ENCODE measurements around the gene SP100. TPM values are rescaled to one million over a fixed set of nuclear protein-coding genes. Genes with fewer than 3 reads are reported as not detected.

SP100 gene
- polyA plus RNA-seq, 1 donor (not counting 4 experiments of a cell fraction or from before 2014, with no cell fraction given): 136 TPM

DNA sequence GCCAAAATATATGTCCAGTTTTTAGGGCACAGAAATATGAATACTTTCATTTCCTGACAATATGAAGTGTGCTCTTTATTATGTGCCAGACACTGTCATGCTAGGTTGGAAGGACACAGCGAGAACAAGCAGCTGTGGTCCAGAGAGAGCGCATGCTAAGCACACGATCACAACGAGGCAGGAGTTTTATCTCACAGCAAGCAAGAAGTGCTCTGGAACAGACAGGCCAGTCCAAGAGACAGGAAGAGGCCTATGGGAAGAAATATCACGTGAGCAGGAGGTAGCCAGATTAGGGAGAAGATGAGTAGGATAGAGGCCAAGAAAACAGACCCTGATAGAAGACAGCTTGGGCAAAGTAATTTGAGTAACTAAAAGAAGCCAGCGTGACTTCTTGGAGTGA lies 161.1 kb downstream of the SP100 start:
- Histone ChIP-seq H3K9ac (ENCODE audit: control insufficient read depth, extremely low read depth, insufficient read depth, low read length) (no peak overlapping the region), H3K9me3 (ENCODE audit: control insufficient read depth, low read depth, low read length) (no peaks in the 10 kb centered on the region), H3K4me3 (ENCODE audit: control insufficient read depth in 2 of 3, extremely low read depth in 1 of 3, insufficient read depth in 2 of 3, low read depth in 1 of 3, low read length in 3 of 3) (no peak overlapping the region), H3K27me3 (ENCODE audit: control insufficient read depth, extremely low read depth, insufficient read depth, low read length) (peaks cover 4% of the 10 kb centered on the region), H3K4me1 (ENCODE audit: control insufficient read depth, extremely low read depth, insufficient read depth, low read length) (no peaks in the 10 kb centered on the region), H4K20me1 (ENCODE audit: control insufficient read depth, extremely low read depth, insufficient read depth, low read length) (no peaks in the 10 kb centered on the region), H3K9me1 (ENCODE audit: control insufficient read depth, extremely low read depth, insufficient read depth, low read length) (no peaks in the 10 kb centered on the region), H3K79me2 (ENCODE audit: control insufficient read depth, insufficient read depth, low read length) (no peaks in the 10 kb centered on the region), H2AFZ (ENCODE audit: control insufficient read depth, low read length) (no peak overlapping the region), H3K36me3 (ENCODE audit: control insufficient read depth in 2 of 2, extremely low read depth in 1 of 2, insufficient read depth in 2 of 2, low read length in 2 of 2) (no peaks in the 10 kb centered on the region), H3K4me2 (ENCODE audit: control insufficient read depth, extremely low read depth, insufficient read depth, low read depth, low read length) (no peak overlapping the region), H3K27ac (ENCODE audit: control insufficient read depth, insufficient read depth, low read length) (no peak overlapping the region)
- dilution Hi-C loops (cut with MboI; ENCODE audit: extremely low pct_ligation_motif_present, low sequenced_read_pairs): no loop called here
- no peak for DNase-seq (ENCODE audit: low read depth, low spot score)
- no peak for FAIRE-seq
- TF ChIP-seq EZH2 (IDR thresholded peaks at IDR 0.05; ENCODE audit: low read length): no peak
- TF ChIP-seq, protein P1, sequence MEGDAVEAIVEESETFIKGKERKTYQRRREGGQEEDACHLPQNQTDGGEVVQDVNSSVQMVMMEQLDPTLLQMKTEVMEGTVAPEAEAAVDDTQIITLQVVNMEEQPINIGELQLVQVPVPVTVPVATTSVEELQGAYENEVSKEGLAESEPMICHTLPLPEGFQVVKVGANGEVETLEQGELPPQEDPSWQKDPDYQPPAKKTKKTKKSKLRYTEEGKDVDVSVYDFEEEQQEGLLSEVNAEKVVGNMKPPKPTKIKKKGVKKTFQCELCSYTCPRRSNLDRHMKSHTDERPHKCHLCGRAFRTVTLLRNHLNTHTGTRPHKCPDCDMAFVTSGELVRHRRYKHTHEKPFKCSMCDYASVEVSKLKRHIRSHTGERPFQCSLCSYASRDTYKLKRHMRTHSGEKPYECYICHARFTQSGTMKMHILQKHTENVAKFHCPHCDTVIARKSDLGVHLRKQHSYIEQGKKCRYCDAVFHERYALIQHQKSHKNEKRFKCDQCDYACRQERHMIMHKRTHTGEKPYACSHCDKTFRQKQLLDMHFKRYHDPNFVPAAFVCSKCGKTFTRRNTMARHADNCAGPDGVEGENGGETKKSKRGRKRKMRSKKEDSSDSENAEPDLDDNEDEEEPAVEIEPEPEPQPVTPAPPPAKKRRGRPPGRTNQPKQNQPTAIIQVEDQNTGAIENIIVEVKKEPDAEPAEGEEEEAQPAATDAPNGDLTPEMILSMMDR (optimal IDR thresholded peaks at IDR 0.05 in 1 of 3, IDR thresholded peaks at IDR 0.05 in 1 of 3, conservative IDR thresholded peaks at IDR 0.05 in 1 of 3; ENCODE audit: extremely low read depth in 1 of 3, insufficient read depth in 2 of 3, low read length in 3 of 3): no peak

DNA sequence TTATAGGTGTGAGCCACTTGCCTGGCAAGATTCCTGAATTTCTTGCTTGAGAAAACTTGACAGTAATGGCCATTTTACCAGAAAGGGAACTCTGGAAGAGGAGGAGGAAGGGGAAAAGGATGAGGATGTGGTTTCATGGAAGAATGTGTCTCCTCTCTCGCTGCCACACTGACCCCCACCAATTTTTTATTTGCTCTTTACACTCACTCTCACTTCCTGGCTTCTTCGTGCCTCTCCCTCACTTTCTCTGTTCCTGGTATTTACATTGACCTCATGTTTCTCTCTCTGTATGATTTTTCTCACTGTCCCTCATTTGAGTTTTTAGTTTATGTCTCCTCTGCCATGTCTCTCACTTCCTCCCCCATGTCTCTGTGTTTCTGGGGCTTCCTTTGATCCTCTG lies 162.1 kb downstream of the SP100 start:
- Histone ChIP-seq H3K4me3 (ENCODE audit: control insufficient read depth in 2 of 3, extremely low read depth in 1 of 3, insufficient read depth in 2 of 3, low read depth in 1 of 3, low read length in 3 of 3) (no peak overlapping the region), H3K36me3 (ENCODE audit: control insufficient read depth in 2 of 2, extremely low read depth in 1 of 2, insufficient read depth in 2 of 2, low read length in 2 of 2) (no peaks in the 10 kb centered on the region), H3K9ac (ENCODE audit: control insufficient read depth, extremely low read depth, insufficient read depth, low read length) (no peak overlapping the region), H3K27ac (ENCODE audit: control insufficient read depth, insufficient read depth, low read length) (no peak overlapping the region), H3K4me2 (ENCODE audit: control insufficient read depth, extremely low read depth, insufficient read depth, low read depth, low read length) (no peak overlapping the region), H3K79me2 (ENCODE audit: control insufficient read depth, insufficient read depth, low read length) (no peaks in the 10 kb centered on the region), H3K9me3 (ENCODE audit: control insufficient read depth, low read depth, low read length) (no peaks in the 10 kb centered on the region), H3K4me1 (ENCODE audit: control insufficient read depth, extremely low read depth, insufficient read depth, low read length) (peaks cover under 1% of the 10 kb centered on the region), H3K9me1 (ENCODE audit: control insufficient read depth, extremely low read depth, insufficient read depth, low read length) (no peaks in the 10 kb centered on the region), H3K27me3 (ENCODE audit: control insufficient read depth, extremely low read depth, insufficient read depth, low read length) (peaks cover 4% of the 10 kb centered on the region), H4K20me1 (ENCODE audit: control insufficient read depth, extremely low read depth, insufficient read depth, low read length) (no peaks in the 10 kb centered on the region), H2AFZ (ENCODE audit: control insufficient read depth, low read length) (no peak overlapping the region)
- dilution Hi-C loops (cut with MboI; ENCODE audit: extremely low pct_ligation_motif_present, low sequenced_read_pairs): no loop called here
- FAIRE-seq (no peak), DNase-seq (ENCODE audit: low read depth, low spot score) (no peak)
- TF ChIP-seq, protein P1 (optimal IDR thresholded peaks at IDR 0.05 in 1 of 3, IDR thresholded peaks at IDR 0.05 in 1 of 3, conservative IDR thresholded peaks at IDR 0.05 in 1 of 3; ENCODE audit: extremely low read depth in 1 of 3, insufficient read depth in 2 of 3, low read length in 3 of 3): no peak
- TF ChIP-seq EZH2 (IDR thresholded peaks at IDR 0.05; ENCODE audit: low read length): no peak
